Fibroblast of peridontal ligament (primary cell): ENCODE measurements around the gene HSFX3.
"Not testable (repeated sequence)": the region's sequence is repeated elsewhere in the genome, so short reads cannot be mapped to it uniquely, and the experiment has no call there.

Experiments used
- DNase-seq: peaks from one replicate; pipeline ENCODE4 v3.0.0-alpha.2; 2010; ENCODE audit errors: extremely low read depth

HSFX3 gene

DNA sequence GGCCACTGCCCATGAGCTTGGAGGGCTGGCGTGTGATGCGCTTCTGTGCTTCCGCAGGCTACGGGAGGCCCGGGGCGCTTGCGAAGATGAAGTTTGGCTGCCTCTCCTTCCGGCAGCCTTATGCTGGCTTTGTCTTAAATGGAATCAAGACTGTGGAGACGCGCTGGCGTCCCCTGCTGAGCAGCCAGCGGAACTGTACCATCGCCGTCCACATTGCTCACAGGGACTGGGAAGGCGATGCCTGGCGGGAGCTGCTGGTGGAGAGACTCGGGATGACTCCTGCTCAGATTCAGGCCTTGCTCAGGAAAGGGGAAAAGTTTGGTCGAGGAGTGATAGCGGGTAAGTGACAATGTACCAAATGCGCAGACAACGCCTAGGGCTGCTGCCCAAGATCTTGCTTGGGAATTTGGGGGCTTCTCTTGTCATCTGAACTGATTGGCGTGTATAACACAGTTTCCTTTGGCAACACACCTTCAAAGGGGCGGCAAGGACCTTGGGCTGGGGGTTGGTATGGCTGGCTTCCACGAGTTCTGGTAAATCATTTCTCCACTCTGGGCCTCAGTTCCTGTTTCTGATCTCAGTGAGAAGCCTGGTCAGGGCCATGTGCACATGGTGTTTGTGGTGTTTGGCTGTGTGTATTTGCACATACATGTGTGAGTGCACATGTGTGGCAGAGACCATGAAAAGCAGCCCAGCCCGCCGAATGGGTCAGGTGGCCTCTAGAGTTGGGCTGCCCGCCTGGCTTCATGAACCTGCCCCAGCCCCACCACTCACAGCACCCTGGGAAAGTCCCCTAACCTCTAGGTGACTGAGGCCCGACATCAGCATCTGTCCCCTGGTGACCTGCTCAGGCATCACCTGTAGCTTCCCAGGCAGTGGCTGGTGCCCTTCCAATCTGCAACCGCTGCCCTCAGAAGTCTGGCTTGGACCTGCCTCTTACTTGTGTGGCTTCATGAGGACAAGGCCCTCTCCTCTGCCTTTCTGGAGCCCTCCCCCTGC lies 3.9 kb downstream of the HSFX3 start:
- DNase-seq: not testable (repeated sequence)

DNA sequence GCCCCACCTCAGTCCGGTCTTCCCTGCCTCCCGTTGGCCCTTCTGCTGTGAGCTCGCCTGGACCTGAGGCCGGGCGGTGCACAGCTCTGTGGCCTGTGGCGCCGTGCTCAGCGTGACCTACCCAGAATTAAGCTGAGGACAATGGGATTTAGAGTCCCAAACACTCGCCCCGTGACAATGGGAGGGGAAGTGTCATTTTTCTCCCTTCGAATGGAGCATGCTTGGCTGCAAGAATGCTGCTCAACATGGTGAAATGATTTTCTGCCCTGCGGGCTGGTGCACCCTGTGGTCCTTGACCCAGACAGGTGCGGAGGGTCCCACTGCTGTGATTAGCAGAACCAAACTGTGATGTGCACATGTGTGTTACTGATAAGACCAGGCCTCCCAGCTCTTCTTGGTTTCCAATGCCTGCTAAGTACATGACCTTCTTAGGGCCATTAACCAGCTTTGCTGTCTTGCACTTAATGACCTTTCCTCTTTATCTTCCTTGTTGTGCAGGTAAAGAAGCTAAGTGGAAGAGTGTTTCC lies 8.1 kb downstream of the HSFX3 start:
- peak; percentile 3 for DNase-seq

GRCh38 chrX:149540621-149541520 lies 8.9 kb downstream of the HSFX3 start, which contains the start of gene EOLA1:
Gene EOLA1, plus strand, starts transcription at chrX:149541012. Its CDS starts 4,619 bp downstream, at chrX:149545631.
- peak; percentile 96 for DNase-seq

DNA sequence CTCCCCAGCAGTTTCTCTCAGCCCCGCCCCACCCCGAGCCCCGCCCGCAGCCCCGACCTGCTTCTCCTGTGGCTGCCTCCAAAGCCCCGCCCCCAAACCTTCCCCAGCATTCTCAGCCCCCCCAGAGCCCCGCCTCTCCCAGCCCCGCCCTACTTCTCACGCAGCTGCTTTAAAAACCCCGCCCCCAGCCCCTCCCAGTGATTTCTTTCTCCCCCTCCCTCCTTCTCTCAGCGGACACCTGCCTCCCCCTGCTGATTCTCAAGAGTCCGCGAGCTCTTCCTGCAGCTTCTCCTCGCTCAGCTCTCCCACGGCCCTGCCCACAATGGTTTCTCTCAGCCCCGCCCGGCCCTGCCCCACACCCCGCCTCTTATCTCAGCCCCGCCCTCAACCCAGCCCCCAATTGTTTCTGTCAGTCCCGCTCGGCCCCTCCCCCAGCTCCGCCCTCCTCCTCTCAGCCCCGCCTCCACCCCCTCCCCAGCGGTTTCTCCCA lies 9.5 kb downstream of the HSFX3 start:
- DNase-seq: peak; percentile 81

DNA sequence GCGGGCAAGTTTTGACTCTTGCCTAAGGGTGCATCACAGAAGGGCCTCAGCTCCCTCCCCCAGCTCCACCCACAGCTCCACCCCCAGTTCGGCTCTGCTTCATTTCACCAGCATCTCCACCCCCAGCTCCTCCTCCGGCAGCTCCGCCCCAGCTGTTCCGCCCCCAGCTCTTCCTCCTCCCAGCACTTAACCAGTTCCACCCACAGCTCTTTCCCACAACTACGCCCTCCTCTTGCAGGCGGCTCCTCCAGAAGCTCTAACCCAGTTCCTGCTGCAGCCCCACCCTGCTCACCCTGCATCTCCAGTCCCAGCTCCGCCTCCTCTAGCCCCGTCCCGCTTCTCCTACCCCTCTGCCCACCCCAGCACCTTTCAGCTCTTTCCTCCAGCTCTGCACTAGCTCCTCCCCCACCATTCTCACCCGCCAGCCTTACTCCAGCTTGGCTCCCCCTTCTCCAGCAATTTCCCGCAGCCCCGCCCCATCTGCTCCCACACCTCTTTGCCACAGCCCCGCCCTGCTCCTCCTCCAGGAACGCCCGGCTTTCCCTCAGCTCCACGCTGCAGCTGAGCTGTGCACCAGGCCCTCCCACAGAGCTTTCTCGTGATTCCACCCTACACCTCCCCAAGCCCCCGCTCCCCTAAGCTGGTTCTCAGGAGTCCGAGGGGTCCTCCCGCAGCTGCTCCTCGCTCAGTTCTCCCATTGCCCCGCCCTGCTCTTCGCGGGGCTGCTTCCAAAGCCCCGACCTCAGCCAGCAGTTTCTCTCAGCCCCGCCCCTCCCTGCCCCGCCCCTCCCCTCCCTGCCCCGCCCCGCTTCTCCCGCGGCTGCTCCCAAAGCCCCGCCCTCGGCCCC lies 10.2 kb downstream of the HSFX3 start:
- peak; percentile 88 for DNase-seq

GRCh38 chrX:149537474-149537873 lies 12.2 kb downstream of the HSFX3 start:
- DNase-seq: not testable (repeated sequence)

DNA sequence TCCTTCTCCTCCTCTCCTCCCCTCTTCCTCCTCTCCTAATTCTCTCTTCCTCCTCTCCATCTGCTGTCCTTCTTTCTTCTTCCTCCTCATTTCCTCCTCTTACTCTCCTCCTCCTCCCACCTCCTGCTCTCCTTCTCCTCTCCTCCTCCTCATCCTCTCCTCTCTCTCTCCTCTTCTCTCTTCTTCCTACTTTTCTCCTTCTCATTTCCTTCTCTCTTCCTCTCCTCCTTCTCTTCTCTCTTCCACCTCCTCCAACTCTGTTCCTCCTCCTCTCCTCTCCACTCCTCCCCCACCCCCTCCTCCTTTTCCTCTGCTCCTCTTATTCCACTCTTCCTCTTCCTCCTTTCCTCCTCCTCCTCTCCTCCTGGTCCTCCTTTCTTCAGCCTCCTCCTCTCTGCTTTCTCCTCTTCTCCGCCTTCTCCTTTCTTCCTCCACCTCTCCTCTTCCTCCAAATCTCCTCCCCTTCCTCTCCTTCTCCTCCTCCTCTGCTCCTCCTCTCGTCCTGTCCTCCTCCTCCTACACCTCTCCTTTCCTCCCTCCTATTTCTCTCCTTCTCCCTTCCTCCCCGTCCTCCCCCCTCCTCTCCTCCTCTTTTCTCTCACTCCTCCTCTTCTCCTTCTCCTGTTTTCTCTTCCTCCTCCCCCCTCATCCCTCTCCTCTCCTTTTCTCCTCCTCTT lies 14.7 kb downstream of the HSFX3 start:
- not testable (repeated sequence) for DNase-seq

DNA sequence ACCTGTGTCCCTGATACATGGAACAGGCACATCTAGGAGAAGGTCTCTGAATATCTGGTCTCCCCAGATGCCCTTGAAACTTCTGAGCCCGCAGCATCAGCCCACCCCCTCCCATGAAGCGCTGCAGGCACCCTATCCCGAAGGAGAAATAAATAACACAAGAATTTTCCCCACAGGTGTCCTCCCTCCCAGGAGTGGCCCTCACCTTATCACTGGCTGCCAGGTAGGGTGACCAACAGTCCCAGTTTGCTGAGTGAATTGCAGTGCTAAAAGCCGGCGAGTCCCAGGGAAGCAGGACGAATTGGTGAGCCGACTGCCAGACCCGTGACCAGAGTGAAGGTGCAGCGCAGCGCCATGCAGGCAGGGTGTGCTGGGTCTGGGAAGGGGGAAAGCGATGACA lies 15.7 kb downstream of the HSFX3 start:
- DNase-seq: not testable (repeated sequence)

DNA sequence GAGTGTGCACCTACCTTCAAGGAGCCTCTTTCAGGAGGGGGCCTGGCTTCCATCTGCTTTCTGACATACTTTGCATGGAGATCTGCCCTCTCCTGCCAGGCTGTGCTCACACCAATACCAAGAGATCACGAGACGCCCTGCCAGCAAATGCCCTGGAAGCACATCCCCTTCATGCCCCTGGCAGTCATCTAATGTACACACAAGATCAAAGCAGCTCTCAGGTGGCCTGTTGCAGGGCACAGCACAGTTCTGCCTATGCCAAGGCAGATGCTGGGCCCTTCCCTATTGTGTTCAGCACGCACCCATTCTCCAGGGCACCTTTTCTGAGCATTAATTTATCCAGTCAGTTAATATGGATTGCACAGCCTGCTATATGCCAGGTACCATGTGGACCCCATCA lies 16.9 kb downstream of the HSFX3 start:
- not testable (repeated sequence) for DNase-seq

DNA sequence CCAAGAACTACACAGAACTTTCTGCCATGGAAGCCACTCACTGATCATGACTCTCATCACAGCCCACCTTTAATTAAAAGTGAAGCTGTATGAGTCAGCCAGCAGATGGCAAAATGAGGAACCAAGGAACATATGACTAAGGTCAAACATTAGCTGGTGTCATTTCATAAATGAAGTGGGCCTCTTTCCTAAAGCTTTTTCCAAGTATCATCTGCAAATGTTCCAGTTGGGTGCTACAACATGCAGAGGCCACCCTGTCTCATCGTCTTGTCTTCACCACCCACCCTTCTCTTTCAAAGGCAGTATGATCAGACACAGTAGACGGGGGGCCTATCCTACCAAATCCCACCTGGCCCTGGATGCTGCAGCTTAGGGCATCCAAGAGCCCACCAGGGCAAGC lies 18.1 kb downstream of the HSFX3 start:
- DNase-seq: no peak

GRCh38 chrX:149528381-149528780 lies 21.3 kb downstream of the HSFX3 start:
- no peak for DNase-seq

GRCh38 chrX:149527705-149528104 lies 22.0 kb downstream of the HSFX3 start:
- peak; percentile 43 for DNase-seq

- DNase-seq: not testable (repeated sequence)
Observed at GRCh38 chrX:149526318-149527033, 23.2 kb downstream of the HSFX3 start.

- not testable (repeated sequence) for DNase-seq
Observed at GRCh38 chrX:149525903-149526302, 23.8 kb downstream of the HSFX3 start.

GRCh38 chrX:149525389-149525788 lies 24.3 kb downstream of the HSFX3 start:
- DNase-seq: peak; percentile 53

DNA sequence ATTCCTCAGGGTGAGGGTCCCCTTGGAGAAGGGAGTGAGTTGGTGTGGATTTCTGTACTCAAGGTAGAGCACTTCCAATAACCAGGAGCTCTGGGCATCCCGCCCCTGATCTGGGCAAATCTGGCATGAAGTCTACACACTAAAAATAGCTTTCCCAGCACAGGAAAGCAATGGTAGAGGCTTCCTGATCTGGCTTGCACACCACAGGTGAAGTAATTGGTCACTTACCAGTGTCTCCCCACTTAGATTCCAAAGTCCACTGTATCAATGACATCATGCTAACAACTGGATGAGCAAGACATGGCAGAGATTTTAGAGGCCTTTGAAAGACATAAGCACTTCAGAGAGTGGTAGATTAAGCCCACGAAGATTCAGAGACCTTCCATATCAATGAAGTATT lies 26.8 kb downstream of the HSFX3 start:
- no peak for DNase-seq

- no peak for DNase-seq
Observed at GRCh38 chrX:149521438-149521837, 28.3 kb downstream of the HSFX3 start.

DNA sequence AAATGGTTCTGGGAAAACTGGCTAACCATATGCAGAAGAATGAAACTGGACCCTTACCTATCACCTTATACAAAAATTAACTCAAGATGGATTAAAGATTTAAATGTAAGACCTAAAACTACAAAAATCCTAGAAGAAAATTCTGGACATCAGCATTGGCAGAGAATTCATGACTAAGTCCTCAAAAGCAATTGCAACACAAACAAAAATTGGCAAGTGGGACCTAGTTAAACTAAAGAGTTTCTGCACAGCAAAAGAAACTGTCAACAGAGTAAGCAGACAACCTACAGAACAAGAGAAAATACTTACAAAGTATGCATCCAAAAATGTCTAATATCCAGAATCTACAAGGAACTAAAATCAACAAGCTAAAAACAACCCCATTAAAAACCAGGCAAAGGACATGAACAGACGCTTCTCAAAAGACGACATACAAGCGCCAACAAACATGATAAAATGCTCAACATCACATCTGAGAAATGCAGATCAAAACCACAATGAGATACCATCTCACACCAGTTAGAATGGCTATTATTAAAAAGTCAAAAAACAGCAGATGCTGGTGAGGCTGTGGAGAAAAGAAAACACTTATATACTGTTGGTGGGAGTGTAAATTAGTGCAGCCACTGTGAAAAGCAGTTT lies 29.0 kb downstream of the HSFX3 start:
- DNase-seq: peak; percentile 29

DNA sequence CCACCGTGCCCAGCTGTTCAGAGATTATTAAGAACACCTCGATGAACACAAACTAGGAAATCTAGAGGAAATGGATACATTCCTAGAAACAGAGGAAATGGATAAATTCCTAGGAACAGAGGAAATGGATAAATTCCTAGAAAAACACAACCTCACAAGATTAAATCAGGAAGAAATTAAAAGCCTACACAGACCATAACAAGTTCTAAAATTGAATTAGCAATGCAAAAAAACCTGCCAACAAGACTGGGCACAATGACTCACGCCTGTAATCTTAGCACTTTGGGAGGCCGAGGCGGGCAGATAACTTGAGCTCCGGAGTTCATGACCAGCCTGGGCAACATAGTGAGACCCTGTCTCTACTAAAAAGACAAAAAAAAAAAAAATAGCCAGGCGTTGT lies 31.5 kb downstream of the HSFX3 start:
- no peak for DNase-seq
